Choroid plexus epithelial cell (primary cell): ENCODE data around the gene FAM170B.
A peak's percentile ranks its signal among the peaks of the same experiment; 100 is the strongest.

Source experiments
- DNase-seq: peaks from one replicate; pipeline ENCODE4 v3.0.0-alpha.2; 2010; ENCODE audit warnings: low read depth
- H3K4me3 ChIP-seq: 2 replicates; pipeline ENCODE4 v1.5.1; 2011; ENCODE audit warnings: low read depth, mild to moderate bottlenecking, control low read depth, low read length, moderate library complexity
- TF ChIP-seq, protein P1 (sequence below): conservative IDR thresholded peaks from 2 replicates; pipeline ENCODE4 v1.5.1; 2011; ENCODE audit warnings: low read depth, mild to moderate bottlenecking, control low read depth, inconsistent platforms, low read length, moderate library complexity

Gene FAM170B

DNA sequence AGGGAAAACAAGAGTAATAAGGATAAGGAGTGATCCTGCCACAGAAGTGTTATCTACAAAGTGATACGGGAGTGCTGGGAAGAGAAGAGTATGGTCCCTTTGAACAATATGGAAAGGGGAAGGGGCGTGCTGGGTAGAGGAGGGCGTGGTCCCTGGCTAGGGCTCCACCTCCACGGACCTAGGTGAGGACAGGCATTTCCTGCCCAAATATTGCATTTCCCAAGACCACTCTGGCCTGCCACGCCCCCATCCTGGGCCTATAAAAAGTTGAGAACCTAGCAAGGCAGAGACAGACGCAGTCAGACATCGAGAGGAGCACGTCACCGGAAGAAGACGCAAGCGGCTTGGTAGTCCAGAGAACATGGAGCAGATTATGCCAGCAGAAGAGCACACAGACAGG is 41.3 kb downstream of the FAM170B start:
- no peak for DNase-seq
- H3K4me3 ChIP-seq: no peak overlapping the region
- TF ChIP-seq, protein P1, sequence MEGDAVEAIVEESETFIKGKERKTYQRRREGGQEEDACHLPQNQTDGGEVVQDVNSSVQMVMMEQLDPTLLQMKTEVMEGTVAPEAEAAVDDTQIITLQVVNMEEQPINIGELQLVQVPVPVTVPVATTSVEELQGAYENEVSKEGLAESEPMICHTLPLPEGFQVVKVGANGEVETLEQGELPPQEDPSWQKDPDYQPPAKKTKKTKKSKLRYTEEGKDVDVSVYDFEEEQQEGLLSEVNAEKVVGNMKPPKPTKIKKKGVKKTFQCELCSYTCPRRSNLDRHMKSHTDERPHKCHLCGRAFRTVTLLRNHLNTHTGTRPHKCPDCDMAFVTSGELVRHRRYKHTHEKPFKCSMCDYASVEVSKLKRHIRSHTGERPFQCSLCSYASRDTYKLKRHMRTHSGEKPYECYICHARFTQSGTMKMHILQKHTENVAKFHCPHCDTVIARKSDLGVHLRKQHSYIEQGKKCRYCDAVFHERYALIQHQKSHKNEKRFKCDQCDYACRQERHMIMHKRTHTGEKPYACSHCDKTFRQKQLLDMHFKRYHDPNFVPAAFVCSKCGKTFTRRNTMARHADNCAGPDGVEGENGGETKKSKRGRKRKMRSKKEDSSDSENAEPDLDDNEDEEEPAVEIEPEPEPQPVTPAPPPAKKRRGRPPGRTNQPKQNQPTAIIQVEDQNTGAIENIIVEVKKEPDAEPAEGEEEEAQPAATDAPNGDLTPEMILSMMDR: no peak

DNA sequence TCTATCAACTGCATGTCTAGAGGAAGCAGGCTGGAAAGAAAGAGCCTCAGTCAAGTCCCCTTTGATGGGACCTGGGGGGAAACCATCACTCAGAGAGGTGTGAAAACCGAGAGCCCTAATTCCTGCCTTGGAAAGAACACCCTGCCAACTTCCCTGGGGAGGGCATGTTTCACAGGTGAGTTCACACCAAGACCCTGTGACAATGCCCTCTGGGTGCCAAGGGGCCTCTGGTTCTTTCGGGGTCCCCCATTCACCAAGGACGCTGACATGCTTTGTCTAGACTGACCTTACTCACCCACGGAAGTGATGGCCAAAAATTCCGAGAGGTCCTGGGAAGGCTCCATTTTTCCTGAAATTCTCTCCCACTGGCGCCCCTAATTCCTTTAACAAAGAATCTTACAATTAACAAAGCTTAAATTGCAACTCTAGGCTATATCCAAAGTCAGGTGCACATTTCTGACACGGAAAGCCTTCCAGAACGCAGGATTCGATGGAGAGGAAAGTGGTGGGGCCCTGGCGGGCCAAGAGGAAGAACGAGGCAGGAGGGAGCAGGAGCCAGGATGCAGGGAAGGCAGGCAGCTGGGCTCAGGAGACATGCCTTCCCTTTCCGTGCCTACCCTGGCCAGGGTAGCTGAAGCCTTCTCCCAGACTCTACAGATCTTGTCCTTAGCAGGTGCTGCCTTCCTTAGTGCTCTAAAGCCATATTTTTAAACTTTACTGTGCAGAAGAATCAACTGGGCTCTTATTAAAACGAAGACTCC is 42.2 kb downstream of the FAM170B start:
- H3K4me3 ChIP-seq: no peak overlapping the region
- no peak for DNase-seq
- TF ChIP-seq, protein P1: no peak

DNA sequence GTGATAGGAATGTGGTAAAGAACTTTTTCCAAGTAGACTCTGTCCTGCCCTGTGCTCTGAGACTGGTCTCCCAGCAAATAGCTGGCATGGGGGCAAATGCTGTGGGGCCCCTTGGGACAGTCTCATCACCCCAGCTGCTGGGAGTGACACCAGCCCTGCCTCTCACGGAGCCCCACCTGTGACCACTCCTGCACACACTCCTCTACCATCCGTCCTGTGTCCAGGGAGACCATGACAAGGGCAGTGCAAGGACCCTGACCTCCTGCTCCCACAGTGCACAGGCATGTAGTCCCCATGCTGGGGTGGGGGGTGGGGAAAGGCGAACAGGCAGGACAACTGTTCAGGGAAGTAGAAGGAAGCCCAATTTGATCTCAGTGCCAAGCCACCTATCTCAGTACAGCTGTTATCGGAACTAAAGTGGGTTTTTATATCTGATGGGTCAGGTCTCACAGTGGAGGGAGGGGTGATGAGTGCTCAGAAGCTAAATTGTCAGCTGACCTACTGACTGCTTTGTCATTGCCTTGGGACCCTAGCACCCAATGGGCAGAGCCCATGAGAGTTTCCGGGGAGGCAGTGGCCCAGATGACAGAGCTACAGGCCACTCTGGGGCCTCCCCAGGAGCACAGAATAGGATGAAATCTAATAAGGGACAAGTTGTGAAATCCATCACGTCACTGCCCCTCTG is 43.0 kb downstream of the FAM170B start:
- DNase-seq: no peak
- TF ChIP-seq, protein P1: no peak
- no peak overlapping the region for H3K4me3 ChIP-seq

DNA sequence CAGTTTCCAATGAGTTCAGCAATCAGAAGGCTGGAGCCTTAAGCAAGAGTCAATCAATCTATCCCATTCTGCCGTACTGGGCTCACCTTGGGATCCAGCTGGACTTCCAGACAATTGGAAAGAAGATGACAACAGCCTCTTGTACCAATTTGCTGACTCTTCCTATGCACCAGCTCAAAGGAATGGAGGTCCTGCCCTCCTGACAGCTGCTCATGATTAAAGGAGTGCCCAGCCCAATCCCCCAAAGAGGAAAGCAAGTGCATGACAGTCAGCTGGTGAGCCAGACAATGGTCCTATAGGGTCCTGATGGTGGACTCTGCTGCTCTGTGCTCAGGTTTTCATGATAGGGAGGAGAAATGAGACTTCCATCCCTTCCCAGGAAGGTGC is 43.6 kb downstream of the FAM170B start:
- TF ChIP-seq, protein P1: no peak

DNA sequence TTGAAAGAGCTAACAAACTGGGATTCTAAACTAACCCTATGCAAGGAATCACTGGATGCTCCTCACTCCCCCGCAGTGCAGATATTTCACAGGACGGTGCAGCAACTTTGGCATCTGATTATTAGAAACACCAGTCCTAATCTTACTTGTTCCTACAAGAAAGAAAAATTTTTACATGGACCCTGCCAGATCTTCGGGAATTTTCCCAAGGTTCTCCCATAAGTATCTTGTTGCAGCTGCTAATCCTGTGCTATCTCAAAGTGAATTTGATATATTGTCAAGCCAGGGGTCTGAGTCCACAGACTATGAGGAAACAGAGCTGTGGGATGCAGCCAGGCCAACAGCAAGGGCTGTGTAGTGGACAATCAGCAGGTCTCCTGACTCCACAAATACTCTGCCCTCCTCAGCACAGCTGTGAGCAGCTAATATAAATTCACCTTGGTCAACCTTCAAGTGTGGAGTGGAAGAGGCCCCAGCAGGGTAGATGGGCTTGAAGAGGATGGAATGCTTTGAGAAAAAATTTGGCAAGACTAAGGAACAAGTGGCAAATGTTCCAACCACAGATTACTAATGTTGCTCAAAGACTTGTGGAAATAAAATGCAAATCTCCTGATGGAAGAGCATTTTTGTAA is 44.1 kb downstream of the FAM170B start:
- no peak overlapping the region for H3K4me3 ChIP-seq
- TF ChIP-seq, protein P1: no peak
- peak; percentile 70 for DNase-seq

More for the DNA sequence above, 43.6 kb downstream of the FAM170B start:
- H3K4me3 ChIP-seq: no peak overlapping the region
- DNase-seq: no peak

DNA sequence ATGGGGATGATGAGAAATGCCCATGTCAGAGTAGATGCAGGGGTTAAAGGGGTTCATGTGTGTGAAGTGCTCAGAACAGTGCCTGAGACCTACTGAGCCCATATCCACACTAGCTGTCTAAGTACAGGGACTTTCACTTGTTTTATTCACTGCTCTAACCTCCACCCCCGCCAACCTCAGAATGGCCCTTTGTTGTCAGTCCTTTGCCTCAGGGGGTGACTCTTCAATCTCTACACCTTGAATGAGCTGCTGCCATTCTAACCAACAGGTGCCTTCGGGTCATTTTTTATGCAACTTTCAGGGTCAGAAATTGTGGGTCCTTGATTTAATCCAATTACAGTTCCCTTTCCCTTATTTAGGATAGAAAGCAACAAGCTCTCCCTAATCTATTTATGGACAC is 44.7 kb downstream of the FAM170B start:
- TF ChIP-seq, protein P1: no peak
- no peak overlapping the region for H3K4me3 ChIP-seq
- no peak for DNase-seq

DNA sequence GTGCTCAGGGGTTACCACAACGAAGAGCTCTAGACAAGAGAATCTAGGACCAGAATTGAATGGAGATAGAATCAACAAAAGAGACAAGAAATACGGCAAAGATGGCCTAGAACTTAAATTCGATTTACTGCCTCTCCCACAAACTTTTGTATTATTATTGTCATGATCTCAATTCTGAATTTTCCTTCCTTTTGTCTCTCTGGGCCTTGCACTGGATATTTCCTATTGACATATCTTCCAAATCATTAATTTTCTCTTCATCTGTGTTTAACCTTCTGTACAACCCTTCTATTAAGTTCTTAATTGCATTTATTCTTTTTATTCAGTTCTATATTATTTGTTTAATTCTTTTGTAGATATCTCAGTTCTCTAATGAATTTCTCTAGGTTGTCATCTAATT is 46.9 kb downstream of the FAM170B start:
- no peak overlapping the region for H3K4me3 ChIP-seq
- no peak for DNase-seq
- TF ChIP-seq, protein P1: no peak
